M059J (cell line): Measurements from ENCODE around the gene SSH3. TPM values are rescaled to one million over a fixed set of nuclear protein-coding genes. Genes with fewer than 3 reads are reported as not detected.
A peak's percentile ranks its signal among the peaks of the same experiment; 100 is the strongest.
"Not testable (repeated sequence)": the region's sequence is repeated elsewhere in the genome, so short reads cannot be mapped to it uniquely, and the experiment has no call there.

Experiments used
- DNase-seq: peaks from one replicate; pipeline ENCODE4 v3.0.0-alpha.2; 2012; ENCODE audit warnings: low read depth
- total RNA-seq: library from RNA; depleted of rRNA; stranded (reverse); fragments of >200 nt; shearing (Covaris generic); gene quantifications from 2 replicates; pipeline ENCODE4 v1.2.3, GENCODE V29; 2014

SSH3 gene
- total RNA-seq, 1 experiment from 2014 or later = 18.4 TPM

DNA sequence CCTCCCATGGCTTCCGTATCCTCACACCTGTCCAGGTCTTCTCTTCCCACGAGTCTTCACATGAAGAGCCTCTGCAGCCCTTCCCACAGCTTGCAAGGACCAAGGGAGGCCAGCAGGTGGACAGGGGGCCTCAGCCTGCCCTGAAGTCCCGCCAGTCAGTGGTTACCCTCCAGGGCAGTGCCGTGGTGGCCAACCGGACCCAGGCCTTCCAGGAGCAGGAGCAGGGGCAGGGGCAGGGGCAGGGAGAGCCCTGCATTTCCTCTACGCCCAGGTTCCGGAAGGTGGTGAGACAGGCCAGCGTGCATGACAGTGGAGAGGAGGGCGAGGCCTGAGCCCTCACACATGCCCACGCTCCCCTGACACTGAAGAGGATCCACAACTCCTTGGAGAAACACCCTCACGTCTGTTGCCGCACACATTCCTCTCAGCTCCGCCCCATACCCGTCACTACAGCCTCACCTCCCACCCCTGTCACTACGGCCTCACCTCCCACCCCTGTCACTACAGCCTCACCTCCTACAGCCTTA is 8.3 kb downstream of the SSH3 start:
- DNase-seq = no peak

DNA sequence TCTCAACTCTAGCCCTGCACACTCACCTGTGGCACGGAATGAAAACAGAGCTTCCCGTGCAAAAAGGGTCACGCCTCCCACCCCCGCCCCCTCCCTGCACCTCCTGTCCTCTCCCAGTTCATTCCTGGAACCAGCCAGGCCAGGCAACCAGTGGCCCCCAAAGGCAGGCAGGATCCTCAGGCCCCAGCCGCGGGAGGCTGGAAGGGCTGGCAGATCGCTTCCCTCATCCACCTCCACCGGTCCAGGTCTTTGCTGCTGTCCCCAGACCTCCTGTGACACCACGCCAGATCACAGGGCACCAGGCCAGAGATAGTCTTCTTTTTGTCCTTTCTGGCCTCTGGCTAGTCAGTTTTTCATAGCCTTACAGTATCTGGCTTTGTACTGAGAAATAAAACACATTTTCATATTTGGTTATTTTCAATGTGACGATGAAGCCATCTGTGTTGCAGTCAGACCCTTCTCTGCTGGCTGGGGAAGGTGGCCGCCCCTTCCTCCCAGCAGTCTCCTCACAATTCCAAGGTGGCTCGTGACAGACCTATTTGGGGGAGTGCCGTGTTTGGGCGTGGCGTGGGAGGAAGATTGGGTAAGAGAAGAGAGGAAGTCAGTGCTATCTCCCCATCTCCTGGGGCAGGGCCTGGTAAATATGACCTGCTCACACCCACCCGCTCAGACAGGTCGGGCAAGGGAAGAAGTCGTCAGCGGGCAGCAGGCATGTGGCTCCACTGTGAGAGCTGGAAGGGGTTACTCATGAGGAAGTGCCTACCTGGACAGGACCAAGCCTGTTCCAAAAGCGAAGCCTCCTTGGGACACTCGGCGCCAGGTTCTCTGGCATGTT is 9.1 kb downstream of the SSH3 start:
- DNase-seq = no peak

DNA sequence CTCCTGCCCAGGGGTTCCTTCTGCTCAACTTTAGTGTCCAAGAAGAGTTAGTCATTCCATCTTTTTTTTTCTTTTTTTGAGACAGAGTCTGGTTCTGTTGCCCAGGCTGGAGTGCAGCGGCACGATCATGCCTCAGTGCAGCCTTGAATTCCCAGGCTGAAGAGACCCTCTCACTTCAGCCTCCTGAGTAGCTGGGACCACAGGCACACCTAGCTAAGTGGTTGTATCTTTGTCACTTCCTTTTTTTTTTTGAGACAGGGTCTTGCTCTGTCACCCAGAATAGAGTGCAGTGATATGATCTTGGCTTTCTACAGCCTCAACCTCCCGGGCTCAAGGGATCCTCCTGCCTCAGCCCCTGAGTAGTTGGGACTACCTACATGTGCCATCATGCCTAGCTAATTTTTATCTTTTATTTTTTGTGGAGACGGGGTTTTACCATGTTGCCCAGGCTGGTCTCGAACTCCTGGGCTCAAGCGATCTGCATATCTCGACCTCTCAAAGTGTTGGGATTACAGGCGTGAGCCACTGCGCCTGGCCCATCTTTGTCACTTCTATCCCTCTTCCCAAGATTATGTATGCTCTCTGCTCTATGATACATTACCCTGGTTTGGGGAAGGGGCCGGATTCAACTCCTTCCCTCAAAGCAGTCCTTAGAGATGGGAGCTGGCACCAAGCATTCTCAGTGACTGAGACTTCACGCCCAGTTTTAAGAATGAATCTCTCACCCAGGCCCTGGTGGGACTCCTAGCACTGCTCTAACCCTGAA is 10.0 kb downstream of the SSH3 start:
- DNase-seq = no peak

DNA sequence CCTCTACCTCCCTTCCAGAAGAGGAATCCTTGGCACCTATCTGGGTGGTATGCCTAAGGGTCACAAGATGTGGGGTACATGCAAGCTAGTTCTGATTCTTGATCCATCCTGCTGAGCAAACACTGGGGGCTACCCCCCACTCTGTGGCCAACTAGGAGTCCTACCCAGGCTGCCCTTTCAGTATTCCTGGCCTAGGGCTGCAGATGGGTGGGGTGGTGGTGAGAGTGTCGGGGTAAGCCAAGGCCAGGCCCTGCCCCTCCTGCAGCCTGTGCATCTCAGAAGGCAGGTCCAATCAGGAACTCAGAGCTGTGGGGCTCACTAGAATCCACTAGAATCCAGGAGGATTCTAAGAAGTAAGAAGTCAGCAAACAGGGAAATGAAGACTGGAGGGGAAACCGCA is 10.9 kb downstream of the SSH3 start:
- no peak for DNase-seq

DNA sequence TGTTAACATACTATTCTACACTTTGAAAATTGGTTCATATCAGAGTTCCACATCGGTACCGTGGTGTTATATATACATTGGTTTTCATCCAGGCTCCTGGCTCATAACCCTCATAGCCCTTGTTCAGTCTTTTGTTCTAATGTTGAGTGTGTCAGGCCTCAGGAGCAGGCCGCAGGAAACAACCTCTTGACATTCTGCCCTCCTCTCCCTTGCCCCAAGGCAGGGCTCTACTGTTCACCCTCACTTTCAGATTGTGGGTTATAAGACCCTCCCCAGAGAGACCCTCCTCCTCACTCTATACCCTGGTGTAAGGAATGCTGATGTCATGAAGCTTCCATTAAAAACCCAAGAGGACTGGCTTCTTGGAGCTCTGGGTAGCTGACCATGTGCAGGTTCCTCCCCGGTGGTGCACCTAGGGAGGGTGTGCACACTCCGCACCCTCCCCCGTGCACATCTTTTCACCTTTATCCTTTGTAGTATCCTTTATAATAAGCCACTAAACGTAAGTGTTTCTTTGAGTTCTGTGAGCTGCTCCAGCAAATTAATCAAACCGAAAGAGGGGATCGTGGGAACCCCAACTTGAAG is 12.1 kb downstream of the SSH3 start:
- no peak for DNase-seq

DNA sequence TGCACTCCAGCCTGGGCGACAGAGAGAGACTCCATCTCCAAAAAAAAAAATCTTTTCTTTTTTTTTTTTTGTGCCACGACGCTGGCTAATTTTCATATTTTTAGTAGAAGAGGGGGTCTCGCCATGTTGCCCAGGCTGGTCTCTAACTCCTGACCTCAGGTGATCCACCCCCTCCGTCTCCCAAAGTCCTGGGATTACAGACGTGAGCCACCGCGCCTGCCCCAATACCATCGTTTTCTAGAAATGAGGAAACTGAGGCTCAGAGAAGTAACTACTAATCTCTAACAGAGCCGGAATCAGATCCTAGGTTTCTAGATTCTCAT is 13.5 kb downstream of the SSH3 start:
- no peak for DNase-seq

DNA sequence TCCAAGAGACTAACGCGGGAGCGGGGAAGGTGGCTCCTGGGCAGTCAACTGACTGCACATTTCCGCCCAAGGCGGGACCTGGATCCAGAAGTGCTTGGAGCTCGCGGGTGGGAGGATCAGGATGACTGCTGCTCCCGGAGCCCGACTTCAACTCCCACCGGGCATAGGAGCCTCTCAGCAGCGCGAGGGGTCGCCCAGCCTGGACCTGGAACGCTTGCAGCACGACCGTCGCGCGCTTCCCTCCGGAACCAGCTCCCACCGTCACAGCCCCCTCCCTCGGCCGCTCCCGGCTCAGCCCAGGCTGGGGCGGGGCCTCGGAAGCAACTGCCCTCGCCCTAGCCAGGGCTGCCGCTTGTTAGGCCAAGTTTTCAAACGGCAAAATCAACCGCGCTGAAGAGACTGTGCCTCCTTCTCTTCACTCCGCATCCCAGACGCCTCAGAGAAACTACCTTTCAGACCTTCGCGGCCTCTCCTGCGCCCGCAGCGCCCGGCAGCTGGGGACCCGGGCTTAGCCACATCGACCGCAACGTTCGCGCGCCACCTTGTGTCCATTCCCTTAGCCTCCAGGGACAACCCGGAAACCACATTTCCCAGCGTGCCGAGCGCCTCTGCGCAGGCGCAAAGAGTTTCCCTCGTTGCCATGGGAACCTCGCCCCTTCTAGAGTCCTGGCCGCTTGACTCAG is 14.0 kb downstream of the SSH3 start:
- DNase-seq = peak; percentile 96

DNA sequence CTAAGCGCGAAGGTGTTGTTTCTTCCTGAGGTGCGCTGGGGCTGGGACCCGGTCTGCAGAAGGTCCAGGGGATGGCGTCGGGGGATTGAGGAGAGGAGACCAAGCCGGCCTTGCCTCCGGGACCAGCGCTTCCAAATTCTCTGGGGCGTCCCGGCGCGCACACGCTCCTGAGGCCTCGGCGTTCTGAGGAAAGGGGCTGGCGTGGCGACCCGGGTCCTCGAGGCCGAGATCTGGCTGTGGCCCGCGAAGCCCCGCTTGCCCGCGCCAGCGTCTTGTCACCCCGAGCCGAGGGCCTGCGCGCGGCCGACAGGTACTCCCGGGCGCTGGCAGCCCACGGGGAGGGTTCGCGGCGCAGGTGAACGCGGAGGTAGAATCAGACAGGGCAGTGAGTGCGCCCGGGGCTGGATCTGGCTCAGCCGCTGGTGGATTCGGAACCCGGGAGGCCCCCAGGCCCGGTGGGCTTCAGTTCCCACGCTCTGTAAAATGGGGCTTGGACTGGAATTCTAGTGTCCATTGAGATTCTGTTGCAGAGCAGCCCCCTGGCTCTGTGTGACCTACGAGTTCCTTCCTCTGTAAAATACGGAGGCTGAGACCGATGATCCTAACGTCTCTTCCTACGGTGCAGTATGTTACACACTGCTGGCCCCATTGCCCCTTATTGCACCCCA is 14.7 kb downstream of the SSH3 start:
- DNase-seq = no peak

DNA sequence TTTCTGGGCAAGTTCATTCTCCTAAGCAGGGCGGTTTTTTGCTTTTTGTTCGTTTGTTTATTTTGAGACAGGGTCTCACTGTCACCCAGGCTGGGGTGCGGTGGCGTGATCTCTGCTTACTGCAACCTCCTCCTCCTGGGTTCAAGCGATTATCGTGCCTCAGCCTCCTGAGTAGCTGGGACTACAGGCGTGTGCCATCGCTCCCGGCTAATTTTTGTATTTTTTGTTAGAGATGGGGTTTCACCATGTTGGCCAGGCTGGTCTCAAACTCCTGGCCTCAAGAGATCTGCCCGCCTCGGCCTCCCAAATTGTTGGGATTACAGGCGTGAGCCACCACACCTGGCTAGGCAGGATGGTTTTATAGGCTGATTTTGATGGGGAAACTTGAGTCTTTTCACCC is 15.5 kb downstream of the SSH3 start:
- DNase-seq = not testable (repeated sequence)

DNA sequence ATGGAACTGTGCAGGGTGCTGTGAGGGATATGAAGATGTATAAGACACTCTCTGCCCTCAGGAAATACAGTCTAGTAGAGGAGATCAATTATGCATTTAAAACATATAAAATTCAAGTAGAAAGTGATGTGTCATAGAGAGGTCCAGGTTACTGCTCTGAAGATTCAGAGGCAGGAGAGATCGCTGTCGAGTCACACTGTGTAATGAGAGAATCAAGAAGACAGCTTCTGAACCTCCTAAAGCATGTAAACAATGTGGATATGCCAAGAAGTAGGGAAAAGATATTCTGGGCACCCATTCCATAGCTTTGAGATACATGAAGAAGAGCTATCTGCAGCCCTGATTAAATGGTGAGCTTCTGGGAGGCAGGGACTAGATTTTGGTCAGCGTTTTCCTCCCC is 16.7 kb downstream of the SSH3 start:
- DNase-seq = no peak

DNA sequence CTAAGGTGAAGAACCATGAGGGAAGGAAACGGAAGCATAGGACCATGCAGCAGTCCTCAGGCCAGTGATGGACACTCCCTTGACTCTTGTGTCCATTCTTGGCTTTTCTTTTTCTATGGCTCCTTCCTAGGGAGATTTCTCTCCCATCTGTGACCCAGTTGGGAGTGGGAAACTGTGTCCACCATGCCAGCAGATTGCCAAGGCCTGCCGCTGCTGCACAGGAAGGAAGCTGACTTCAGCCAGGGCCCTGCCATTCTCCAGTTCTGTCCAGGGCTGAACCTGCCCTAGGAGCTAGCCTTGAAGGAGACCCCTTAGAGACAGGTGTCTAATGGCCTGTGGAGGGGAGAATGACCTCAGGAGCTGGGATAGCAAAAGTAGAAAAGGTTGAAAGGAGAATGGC is 17.4 kb downstream of the SSH3 start:
- no peak for DNase-seq

DNA sequence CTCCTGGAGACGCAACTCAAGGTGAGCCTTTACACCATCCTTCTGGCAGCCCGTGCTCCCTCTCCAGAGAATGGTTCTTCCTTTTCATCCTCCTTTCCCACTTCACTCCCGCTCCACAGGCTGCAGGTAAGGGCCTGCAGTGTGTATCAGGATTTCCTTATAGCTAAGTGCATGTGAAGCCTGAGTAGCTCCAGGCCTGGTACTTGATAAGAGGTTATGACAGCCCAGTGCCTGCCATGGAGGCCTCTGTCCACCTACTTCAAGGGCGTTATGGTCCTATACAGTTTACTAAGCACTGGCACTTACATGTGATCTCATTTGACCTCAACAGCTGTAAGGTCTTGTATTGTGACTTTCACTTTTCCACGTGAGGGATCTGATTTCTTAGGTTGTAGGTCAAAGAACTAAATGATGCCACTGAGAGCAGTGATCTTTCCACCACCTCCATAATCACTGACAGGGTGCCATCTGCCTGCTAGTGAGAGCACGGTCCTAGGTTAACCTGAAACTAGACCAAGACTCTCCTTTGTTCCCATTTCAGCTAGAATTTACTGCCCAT is 18.1 kb downstream of the SSH3 start:
- no peak for DNase-seq

DNA sequence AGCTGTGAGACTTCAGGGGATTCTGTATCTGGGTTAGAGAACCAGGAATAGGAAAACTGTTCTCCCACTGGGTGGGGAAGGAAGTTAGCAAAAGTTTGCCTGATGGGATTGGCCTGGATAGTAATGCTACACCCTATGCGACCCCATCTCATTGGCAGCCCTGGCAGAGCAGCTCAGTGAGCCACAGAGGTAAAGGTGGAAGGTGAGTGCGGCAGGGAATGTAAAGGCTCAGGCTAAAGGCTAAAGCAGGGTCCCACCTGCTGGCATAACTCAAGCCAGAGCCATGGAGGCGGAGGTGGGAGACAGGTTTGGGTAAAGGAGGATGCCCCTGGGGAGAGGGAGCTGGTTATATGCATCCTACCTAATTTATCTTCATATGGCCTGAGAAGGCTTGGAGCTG is 18.7 kb downstream of the SSH3 start:
- DNase-seq = no peak

DNA sequence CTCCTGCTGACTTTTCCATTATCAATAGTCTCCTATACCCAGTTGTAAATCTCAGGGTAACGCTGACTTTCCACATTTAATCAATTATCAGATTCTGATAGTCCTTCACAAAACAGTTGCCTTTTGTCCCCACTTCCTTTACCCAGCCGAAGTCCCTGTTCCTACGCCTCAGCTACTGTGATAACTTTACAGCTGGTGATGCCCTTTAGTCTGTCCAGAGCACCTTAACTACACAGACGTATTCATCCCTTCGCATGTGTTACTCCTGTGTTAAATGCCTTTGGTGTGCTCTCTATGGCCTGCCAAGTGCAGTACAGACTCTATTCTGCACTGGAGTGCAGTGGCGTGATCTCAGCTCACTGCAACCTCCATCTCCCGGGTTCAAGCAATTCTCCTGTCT is 20.2 kb downstream of the SSH3 start:
- DNase-seq = no peak

DNA sequence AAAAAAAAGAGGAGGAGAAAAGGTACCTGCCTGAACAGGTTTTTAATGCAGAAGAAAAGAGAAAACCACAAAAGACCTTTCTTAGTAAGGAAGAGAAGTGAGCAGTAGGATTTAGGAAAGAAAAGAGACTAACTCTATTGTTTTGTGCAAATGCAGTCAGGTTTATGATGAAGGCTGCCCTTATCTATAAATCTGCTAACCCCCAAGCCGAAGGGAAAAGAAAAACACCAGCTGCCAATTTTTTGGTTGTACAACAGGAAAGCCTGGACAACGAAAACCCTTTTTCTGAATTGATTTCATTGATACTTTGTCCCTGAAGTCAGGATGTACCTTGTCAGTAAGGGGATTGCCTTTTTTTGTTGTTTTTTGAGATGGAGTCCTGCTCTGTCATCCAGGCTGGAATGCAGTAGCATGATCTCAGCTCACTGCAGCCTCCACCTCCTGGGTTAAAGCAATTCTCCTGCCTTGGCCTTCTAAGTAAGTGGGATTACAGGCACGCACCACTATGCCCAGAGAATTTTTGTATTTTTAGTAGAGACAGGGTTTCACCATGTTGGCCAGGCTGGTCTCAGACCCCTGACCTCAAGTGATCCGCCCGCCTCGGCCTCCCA is 28.9 kb downstream of the SSH3 start:
- no peak for DNase-seq

DNA sequence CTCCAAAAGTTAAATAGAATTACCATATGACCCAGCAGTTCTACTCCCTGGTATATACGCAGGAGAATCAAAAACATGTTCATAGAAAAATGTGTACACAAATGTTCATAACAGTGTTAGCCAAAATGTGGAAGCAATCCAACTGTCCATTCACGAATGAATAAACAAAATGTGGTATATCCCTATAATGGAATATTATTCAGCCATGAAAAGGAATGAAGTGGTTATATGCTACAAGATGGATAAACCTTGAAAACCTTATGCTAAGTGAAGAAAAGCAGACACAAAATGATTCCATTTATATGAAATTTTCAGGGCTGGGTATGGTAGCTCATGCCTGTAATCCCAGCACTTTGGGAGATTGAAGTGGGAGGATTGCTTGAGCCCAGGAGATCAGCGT is 33.9 kb downstream of the SSH3 start:
- DNase-seq = no peak

DNA sequence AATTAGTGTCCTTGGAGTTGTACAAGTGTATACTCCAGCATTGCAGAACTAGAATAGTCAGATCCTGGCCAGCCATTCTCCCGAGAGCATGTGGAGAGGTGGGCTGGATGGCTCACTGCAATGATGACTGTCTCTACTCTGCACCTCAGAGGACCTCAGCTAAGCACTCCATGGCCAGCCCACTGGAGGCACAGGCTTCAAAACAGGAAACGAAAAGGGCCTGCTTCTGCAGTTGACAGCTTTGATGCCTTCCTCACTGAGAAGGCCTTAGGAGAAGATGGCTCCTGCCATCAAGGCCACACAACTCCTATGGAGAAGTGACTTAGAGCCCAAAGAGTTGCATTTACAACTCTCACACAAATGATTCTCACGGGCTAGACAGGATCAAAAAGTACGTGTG is 40.9 kb downstream of the SSH3 start:
- DNase-seq = no peak

DNA sequence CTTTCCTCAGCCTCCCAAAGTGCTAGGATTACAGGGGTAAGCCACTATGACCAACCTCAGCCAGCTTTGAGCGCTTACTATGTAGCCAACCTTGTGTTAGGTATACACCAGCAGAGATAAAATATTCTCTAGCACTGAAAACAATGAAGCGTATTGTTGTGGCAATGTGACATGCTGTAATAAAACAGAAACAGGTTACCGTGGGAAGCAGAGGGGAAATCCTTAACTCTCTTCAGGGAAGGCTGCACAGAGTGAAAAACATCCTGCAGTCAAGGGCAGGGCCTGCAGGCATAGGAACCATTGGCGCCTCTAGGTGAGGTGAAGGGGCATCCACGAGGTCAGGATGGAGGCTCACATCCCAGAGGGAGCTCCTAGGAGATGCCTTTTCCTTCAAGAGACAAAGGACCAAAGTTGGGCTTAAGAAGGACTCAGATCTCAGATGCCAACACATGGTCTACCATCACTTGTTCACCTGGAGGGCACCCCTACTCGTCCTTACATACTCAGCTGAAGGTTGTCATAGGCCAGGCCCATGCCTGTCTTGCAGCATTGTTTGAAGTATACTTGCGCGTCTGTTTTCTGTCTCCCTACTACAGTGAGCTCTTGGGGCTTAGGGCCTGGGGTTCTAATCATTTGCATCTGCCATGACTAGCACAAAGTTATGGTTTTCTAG is 42.1 kb downstream of the SSH3 start:
- DNase-seq = no peak

DNA sequence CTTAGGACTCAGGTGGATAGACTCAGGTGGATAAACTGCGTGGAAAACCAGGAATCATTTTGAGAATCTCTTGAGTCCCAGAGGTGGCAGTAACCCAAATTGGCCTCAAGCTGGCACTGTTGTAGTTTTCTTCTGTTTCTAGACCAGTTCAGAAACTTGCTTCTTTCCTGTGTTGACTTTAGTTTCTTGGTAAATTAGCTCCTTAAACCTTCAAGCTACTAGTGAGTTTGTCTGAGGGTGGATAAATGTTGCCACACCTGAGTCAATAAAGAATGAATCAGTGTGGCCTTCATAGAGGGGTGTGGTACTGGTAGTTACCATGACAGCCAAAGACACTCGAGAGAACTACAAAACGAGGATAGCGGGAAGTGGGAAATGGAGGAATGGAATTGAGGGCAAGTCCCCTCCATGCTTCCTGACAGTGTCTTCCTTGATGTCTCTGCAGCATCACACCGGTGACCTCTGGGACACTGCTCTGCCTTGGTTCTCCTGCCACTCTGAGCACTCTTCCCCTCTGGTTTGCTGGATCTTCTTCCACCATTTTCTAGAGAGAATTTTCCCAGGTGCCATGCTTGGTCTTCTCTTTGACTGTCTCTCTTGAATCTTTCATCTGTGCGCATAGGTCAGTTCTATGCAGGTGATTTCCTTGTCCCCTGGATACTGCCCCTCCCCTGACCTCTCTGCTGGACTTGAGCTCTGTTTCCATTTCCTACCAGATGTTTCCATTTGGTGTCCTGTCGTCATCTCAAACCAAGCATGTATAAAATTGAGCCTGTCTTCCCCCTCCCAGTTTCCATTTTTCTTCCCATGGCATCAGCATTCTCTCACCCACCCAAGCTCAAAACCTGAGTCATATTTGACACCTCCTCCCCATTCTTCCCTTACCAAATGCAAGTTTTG is 42.8 kb downstream of the SSH3 start:
- DNase-seq = peak; percentile 62
